Measurements from ENCODE around the gene HTR3C.

Gene HTR3C

GRCh38 chr3:184082034-184082433, 29.2 kb downstream of the HTR3C start:
- WGBS (ENCODE audit: insufficient coverage) = 100% methylated on average over 9 of the region's 10 CpGs
- H3K36me3 ChIP-seq (ENCODE audit: control insufficient read depth in 4 of 4, insufficient read depth in 4 of 4, low read length in 3 of 4) = no peaks in the 10 kb centered on the region
- ChIA-PET CTCF (interaction anchor here (1.8 kb wide), 1 partner anchor 21 kb away, joined by 5 read pairs; no protein-coding TSS in a partner anchor), POLR2A (no interaction called here)
- H3K27ac ChIP-seq (ENCODE audit: insufficient read depth in 1 of 2, low read depth in 1 of 2, low read length in 2 of 2, poor library complexity in 1 of 2, severe bottlenecking in 2 of 2) = no peak overlapping the region
- DNase-seq = no peak
- peaks cover 0 to 5% (median 1%) of the 10 kb centered on the region in 4 experiments for H3K4me1 ChIP-seq (ENCODE audit: control extremely low read depth in 1 of 4, control insufficient read depth in 4 of 4, insufficient read depth in 4 of 4, low read length in 3 of 4)
- H3K9me3 ChIP-seq (ENCODE audit: control extremely low read depth in 1 of 5, control insufficient read depth in 4 of 5, insufficient read depth in 2 of 5, low read depth in 1 of 5, low read length in 4 of 5) = peaks cover 0 to 39% (median 15%) of the 10 kb centered on the region in 5 experiments
- H3K27me3 ChIP-seq (replicated peaks in 2 of 5; ENCODE audit: control insufficient read depth in 4 of 5, insufficient read depth in 5 of 5, low read length in 4 of 5) = no peaks in the 10 kb centered on the region
- peak overlapping the region in 1 of 7 experiments; percentile 7 for H3K4me3 ChIP-seq (ENCODE audit: control insufficient read depth in 1 of 7, extremely low read depth in 1 of 7, insufficient read depth in 4 of 7, low read depth in 2 of 7, low read length in 6 of 7)

DNA sequence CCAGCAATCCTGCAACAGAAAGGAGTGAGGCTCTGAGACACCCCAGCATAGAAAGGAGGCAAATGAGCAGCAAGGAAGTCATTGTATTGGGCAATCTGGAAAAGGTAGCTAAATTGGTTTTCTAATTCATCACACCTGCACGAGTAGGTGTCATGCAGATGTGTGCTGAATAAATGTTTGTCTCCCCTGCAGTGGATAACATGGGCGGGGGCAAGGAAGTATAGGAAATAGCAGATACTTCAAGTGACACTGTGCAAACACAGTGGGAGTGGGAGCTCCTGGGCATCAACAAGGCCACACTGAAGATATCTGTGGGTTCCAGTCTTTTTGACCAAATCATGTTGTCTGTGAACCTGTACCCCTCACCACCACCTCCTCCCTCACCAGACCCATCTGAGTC, 29.6 kb downstream of the HTR3C start:
- H3K9me3 ChIP-seq (ENCODE audit: control extremely low read depth in 1 of 5, control insufficient read depth in 4 of 5, insufficient read depth in 2 of 5, low read depth in 1 of 5, low read length in 4 of 5) = peaks cover 0 to 39% (median 15%) of the 10 kb centered on the region in 5 experiments
- ChIA-PET CTCF (interaction anchor here (1.8 kb wide), 1 partner anchor 21 kb away, joined by 5 read pairs; no protein-coding TSS in a partner anchor), POLR2A (no interaction called here)
- H3K36me3 ChIP-seq (ENCODE audit: control insufficient read depth in 4 of 4, insufficient read depth in 4 of 4, low read length in 3 of 4) = no peaks in the 10 kb centered on the region
- WGBS (ENCODE audit: insufficient coverage) = 79% methylated on average over 2 of the region's 2 CpGs
- no peak overlapping the region for H3K4me3 ChIP-seq (ENCODE audit: control insufficient read depth in 1 of 7, extremely low read depth in 1 of 7, insufficient read depth in 4 of 7, low read depth in 2 of 7, low read length in 6 of 7)
- no peaks in the 10 kb centered on the region for H3K27me3 ChIP-seq (replicated peaks in 2 of 5; ENCODE audit: control insufficient read depth in 4 of 5, insufficient read depth in 5 of 5, low read length in 4 of 5)
- peaks cover 0 to 5% (median 1%) of the 10 kb centered on the region in 4 experiments for H3K4me1 ChIP-seq (ENCODE audit: control extremely low read depth in 1 of 4, control insufficient read depth in 4 of 4, insufficient read depth in 4 of 4, low read length in 3 of 4)
- no peak for DNase-seq
- H3K27ac ChIP-seq (ENCODE audit: insufficient read depth in 1 of 2, low read depth in 1 of 2, low read length in 2 of 2, poor library complexity in 1 of 2, severe bottlenecking in 2 of 2) = no peak overlapping the region

DNA sequence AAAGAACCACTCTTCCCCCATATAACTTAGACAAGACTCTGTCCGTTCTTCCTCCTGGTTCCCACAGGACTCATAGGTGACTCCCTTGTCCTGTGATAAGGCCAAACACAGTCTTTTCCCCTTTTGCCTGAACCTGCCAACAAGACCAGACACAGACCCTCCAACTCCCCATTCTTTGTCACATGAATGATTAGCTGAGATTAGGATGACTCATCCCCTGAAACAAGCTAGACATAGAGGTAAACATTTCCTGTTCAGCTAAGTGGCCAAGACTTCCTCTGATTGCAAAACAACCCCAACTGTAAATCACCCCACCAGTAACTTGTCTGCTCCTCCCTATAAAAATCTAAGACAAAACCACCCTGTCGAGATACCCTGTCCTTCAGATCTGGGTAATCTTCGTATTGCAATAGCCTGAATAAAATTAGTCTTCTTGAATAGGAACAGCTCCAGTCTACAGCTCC, 32.6 kb downstream of the HTR3C start:
- ChIA-PET POLR2A (no interaction called here), CTCF (interaction anchor here (1.1 to 1.5 kb wide), 2 partner anchors 16 to 19 kb away, joined by 3 to 4 read pairs; no protein-coding TSS in a partner anchor)
- DNase-seq = peak; percentile 68 to 93 (median 85)
- Histone ChIP-seq H3K9me3 (ENCODE audit: control extremely low read depth in 1 of 5, control insufficient read depth in 4 of 5, insufficient read depth in 2 of 5, low read depth in 1 of 5, low read length in 4 of 5) (peaks cover 0 to 39% (median 15%) of the 10 kb centered on the region in 5 experiments), H3K4me1 (ENCODE audit: control extremely low read depth in 1 of 4, control insufficient read depth in 4 of 4, insufficient read depth in 4 of 4, low read length in 3 of 4) (peaks cover 0 to 5% (median 1%) of the 10 kb centered on the region in 4 experiments), H3K4me3 (ENCODE audit: control insufficient read depth in 1 of 7, extremely low read depth in 1 of 7, insufficient read depth in 4 of 7, low read depth in 2 of 7, low read length in 6 of 7) (no peak overlapping the region), H3K27me3 (replicated peaks in 2 of 5; ENCODE audit: control insufficient read depth in 4 of 5, insufficient read depth in 5 of 5, low read length in 4 of 5) (no peaks in the 10 kb centered on the region), H3K27ac (ENCODE audit: insufficient read depth in 1 of 2, low read depth in 1 of 2, low read length in 2 of 2, poor library complexity in 1 of 2, severe bottlenecking in 2 of 2) (no peak overlapping the region), H3K36me3 (ENCODE audit: control insufficient read depth in 4 of 4, insufficient read depth in 4 of 4, low read length in 3 of 4) (no peaks in the 10 kb centered on the region)
- WGBS (ENCODE audit: insufficient coverage) = 72% methylated on average over 2 of the region's 3 CpGs

DNA sequence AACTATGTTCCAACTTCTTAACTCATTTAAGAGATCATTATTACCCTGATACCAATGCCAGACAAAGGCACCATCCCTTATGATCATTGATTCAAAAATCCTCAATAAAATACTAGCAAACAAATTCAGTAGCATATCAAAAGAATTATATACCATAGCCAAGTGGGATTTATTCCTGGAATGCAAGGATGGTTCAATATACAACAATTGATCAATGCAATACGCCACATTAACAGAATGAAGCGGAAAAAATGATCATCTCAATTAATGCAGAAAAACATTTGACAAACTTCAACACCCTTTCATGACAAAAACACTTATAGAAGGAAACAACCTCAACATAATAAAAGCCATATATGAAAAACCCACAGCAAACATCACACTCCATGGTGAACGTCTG, 39.4 kb downstream of the HTR3C start:
- POLR2A ChIA-PET = no interaction called here
- peaks cover 3 to 18% (median 9%) of the 10 kb centered on the region in 5 experiments for H3K9me3 ChIP-seq (ENCODE audit: control extremely low read depth in 1 of 5, control insufficient read depth in 4 of 5, insufficient read depth in 2 of 5, low read depth in 1 of 5, low read length in 4 of 5)
- peak in 2 of 3 donors; percentile 14 to 16 for DNase-seq
- CTCF ChIA-PET = no interaction called here
- no peak overlapping the region for H3K4me3 ChIP-seq (ENCODE audit: control insufficient read depth in 1 of 7, extremely low read depth in 1 of 7, insufficient read depth in 4 of 7, low read depth in 2 of 7, low read length in 6 of 7)
- no peaks in the 10 kb centered on the region for H3K36me3 ChIP-seq (ENCODE audit: control insufficient read depth in 4 of 4, insufficient read depth in 4 of 4, low read length in 3 of 4)
- no peaks in the 10 kb centered on the region for H3K4me1 ChIP-seq (ENCODE audit: control extremely low read depth in 1 of 4, control insufficient read depth in 4 of 4, insufficient read depth in 4 of 4, low read length in 3 of 4)
- no peak overlapping the region for H3K27ac ChIP-seq (ENCODE audit: insufficient read depth in 1 of 2, low read depth in 1 of 2, low read length in 2 of 2, poor library complexity in 1 of 2, severe bottlenecking in 2 of 2)
- peaks cover 0 to under 1% (median 0%) of the 10 kb centered on the region in 5 experiments for H3K27me3 ChIP-seq (replicated peaks in 2 of 5; ENCODE audit: control insufficient read depth in 4 of 5, insufficient read depth in 5 of 5, low read length in 4 of 5)
- 100% methylated on average over 1 of the region's 3 CpGs for WGBS (ENCODE audit: insufficient coverage)

GRCh38 chr3:184096811-184097383, 44.0 kb downstream of the HTR3C start, which contains the start of gene HTR3E:
Gene HTR3E, plus strand, starts transcription at chr3:184097064. Its CDS starts 466 bp downstream, at chr3:184097530.
- H3K4me1 ChIP-seq (ENCODE audit: control extremely low read depth in 1 of 4, control insufficient read depth in 4 of 4, insufficient read depth in 4 of 4, low read length in 3 of 4) = no peaks in the 10 kb centered on the region
- H3K36me3 ChIP-seq (ENCODE audit: control insufficient read depth in 4 of 4, insufficient read depth in 4 of 4, low read length in 3 of 4) = no peaks in the 10 kb centered on the region
- no peak for DNase-seq
- H3K4me3 ChIP-seq (ENCODE audit: control insufficient read depth in 1 of 7, extremely low read depth in 1 of 7, insufficient read depth in 4 of 7, low read depth in 2 of 7, low read length in 6 of 7) = no peak within 1 kb of the TSS
- H3K27me3 ChIP-seq (replicated peaks in 2 of 5; ENCODE audit: control insufficient read depth in 4 of 5, insufficient read depth in 5 of 5, low read length in 4 of 5) = peaks cover 0 to 2% (median 0%) of the 10 kb centered on the region in 5 experiments
- H3K9me3 ChIP-seq (ENCODE audit: control extremely low read depth in 1 of 5, control insufficient read depth in 4 of 5, insufficient read depth in 2 of 5, low read depth in 1 of 5, low read length in 4 of 5) = peaks cover 3 to 11% (median 6%) of the 10 kb centered on the region in 5 experiments
- POLR2A ChIA-PET = no interaction called here
- no peak within 1 kb of the TSS for H3K27ac ChIP-seq (ENCODE audit: insufficient read depth in 1 of 2, low read depth in 1 of 2, low read length in 2 of 2, poor library complexity in 1 of 2, severe bottlenecking in 2 of 2)
- WGBS (ENCODE audit: insufficient coverage) = 92% methylated on average over 6 of the region's 7 CpGs
- CTCF ChIA-PET = interaction anchor here (0.8 kb wide), 1 partner anchor 39 kb away, joined by 3 read pairs; the partner anchor contains the start of gene EIF2B5

DNA sequence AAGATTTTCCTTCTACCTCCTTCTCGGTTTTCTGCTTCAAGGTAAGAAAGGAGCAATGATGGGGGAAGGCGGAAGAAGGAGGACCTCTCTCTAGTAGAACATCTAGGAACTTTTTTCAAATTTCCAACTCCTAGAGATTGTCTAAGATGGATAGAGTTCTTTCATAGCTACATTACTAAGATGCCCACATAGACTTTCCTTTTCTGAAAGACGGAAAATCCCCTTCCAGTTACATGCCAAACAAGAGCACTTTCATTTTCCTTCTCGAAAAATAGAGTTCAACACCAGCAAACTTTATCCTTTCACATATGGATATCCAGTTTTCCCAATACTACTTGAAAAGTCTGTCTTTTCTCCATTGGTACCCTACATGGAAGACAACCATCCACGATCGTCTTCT, 44.7 kb downstream of the HTR3C start:
- no peak for DNase-seq
- peaks cover under 1 to 4% (median 2%) of the 10 kb centered on the region in 5 experiments for H3K9me3 ChIP-seq (ENCODE audit: control extremely low read depth in 1 of 5, control insufficient read depth in 4 of 5, insufficient read depth in 2 of 5, low read depth in 1 of 5, low read length in 4 of 5)
- H3K4me1 ChIP-seq (ENCODE audit: control extremely low read depth in 1 of 4, control insufficient read depth in 4 of 4, insufficient read depth in 4 of 4, low read length in 3 of 4) = no peaks in the 10 kb centered on the region
- no peaks in the 10 kb centered on the region for H3K36me3 ChIP-seq (ENCODE audit: control insufficient read depth in 4 of 4, insufficient read depth in 4 of 4, low read length in 3 of 4)
- ChIA-PET CTCF (no interaction called here), POLR2A (no interaction called here)
- no peak overlapping the region for H3K27ac ChIP-seq (ENCODE audit: insufficient read depth in 1 of 2, low read depth in 1 of 2, low read length in 2 of 2, poor library complexity in 1 of 2, severe bottlenecking in 2 of 2)
- H3K27me3 ChIP-seq (replicated peaks in 2 of 5; ENCODE audit: control insufficient read depth in 4 of 5, insufficient read depth in 5 of 5, low read length in 4 of 5) = peaks cover 0 to 2% (median 0%) of the 10 kb centered on the region in 5 experiments
- WGBS (ENCODE audit: insufficient coverage) = 94% methylated on average over 6 of the region's 6 CpGs
- no peak overlapping the region for H3K4me3 ChIP-seq (ENCODE audit: control insufficient read depth in 1 of 7, extremely low read depth in 1 of 7, insufficient read depth in 4 of 7, low read depth in 2 of 7, low read length in 6 of 7)

Data from common myeloid progenitor, CD34-positive (primary cell).